Lower leg skin (tissue), 4 donors: ENCODE results near the gene ERMP1. TPM values are rescaled to one million over a fixed set of nuclear protein-coding genes. Genes with fewer than 3 reads are reported as not detected.

Experiments used
- DNase-seq, 2 donors: peaks; one replicate each; pipeline ENCODE4 v3.0.0-alpha.2; 2019; ENCODE audit warnings: low spot score in 2 of 2
- H3K4me3 ChIP-seq: fragments of 200-600 bp; sonication (generic); 2 replicates; pipeline ENCODE4 v1.5.1; 2017; ENCODE audit warnings: mild to moderate bottlenecking, low read depth; ENCODE audit not compliant: poor library complexity, severe bottlenecking
- CTCF ChIP-seq, 3 donors: fragments of 450-650 bp; IDR thresholded peaks; one replicate each; pipeline ENCODE4 v1.5.1; 2016; ENCODE audit warnings: antibody characterized with exemption in 3 of 3, mild to moderate bottlenecking in 3 of 3, moderate library complexity in 2 of 3
- POLR2A ChIP-seq, 2 donors: fragments of 450-650 bp; IDR thresholded peaks; one replicate each; pipeline ENCODE4 v1.6.1; 2016 to 2017; ENCODE audit warnings: antibody characterized with exemption in 2 of 2, mild to moderate bottlenecking in 1 of 2, moderate library complexity in 1 of 2
- WGBS, 2 donors: methylation state at CpG; one replicate each; pipeline ENCODE4 v1.1.5; 2018; 5-methylcytosine and 5-hydroxymethylcytosine counted together
- intact Hi-C: fragments of 100-400 bp; cut with DNase I; formaldehyde crosslinking; loops from one replicate; pipeline ENCODE4 v1.15.0; 2023; ENCODE audit warnings: low total_unique reads
- total RNA-seq, 4 donors: library from RNA; depleted of rRNA; stranded (reverse); fragments of >200 nt; gene quantifications; one replicate each; pipeline ENCODE4 v1.1.0, GENCODE V29; 2016

Gene ERMP1
- total RNA-seq, 4 donors from 2014 or later: 16.4 to 24.6 (median 21.7) TPM

GRCh38 chr9:5825895-5826622, 6.9 kb downstream of the ERMP1 start:
- DNase-seq: no peak
- H3K4me3 ChIP-seq: no peak overlapping the region
- TF ChIP-seq POLR2A (IDR thresholded peaks at IDR 0.05): no peak
- intact Hi-C loops: no loop called here
- 91 to 93% methylated on average over 2 of the region's 2 CpGs for WGBS, 2 donors

- TF ChIP-seq CTCF (IDR thresholded peaks at IDR 0.05) (no peak), POLR2A (IDR thresholded peaks at IDR 0.05) (no peak)
- H3K4me3 ChIP-seq: no peak overlapping the region
- intact Hi-C loops: no loop called here
- DNase-seq: no peak
- WGBS, 2 donors: 69 to 91% methylated on average over 1 of the region's 1 CpG
Measured at GRCh38 chr9:5825223-5825622, 7.7 kb downstream of the ERMP1 start.

DNA sequence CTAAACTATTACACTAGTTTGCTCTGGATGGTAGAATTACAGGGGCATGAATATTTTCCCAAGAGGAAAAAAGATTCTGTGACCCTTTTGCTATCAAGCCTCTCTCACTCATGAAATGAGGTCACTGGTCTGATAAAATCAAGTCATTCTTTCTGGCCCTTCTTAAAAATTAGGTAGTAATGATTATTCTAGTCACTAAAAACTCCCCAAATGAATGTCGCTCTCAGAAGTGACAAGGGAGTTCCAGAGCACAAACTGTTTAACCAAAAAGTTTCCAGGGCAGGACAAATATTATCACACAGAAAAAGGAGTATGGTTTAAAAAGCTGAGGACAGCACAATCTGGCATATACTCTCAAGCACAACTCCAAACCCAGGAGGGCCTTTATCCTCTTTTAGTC, 12.5 kb downstream of the ERMP1 start:
- intact Hi-C loops: no loop called here
- TF ChIP-seq POLR2A (IDR thresholded peaks at IDR 0.05) (no peak), CTCF (IDR thresholded peaks at IDR 0.05) (no peak)
- DNase-seq: no peak
- WGBS, 2 donors: 81 to 97% methylated on average over 1 of the region's 1 CpG
- H3K4me3 ChIP-seq: no peak overlapping the region

- TF ChIP-seq POLR2A (IDR thresholded peaks at IDR 0.05): no peak
- H3K4me3 ChIP-seq: no peak overlapping the region
- 94% methylated on average over 6 of the region's 6 CpGs for WGBS, 2 donors
- intact Hi-C loops: no loop called here
- no peak for DNase-seq
Measured at GRCh38 chr9:5819174-5819573, 13.7 kb downstream of the ERMP1 start.

DNA sequence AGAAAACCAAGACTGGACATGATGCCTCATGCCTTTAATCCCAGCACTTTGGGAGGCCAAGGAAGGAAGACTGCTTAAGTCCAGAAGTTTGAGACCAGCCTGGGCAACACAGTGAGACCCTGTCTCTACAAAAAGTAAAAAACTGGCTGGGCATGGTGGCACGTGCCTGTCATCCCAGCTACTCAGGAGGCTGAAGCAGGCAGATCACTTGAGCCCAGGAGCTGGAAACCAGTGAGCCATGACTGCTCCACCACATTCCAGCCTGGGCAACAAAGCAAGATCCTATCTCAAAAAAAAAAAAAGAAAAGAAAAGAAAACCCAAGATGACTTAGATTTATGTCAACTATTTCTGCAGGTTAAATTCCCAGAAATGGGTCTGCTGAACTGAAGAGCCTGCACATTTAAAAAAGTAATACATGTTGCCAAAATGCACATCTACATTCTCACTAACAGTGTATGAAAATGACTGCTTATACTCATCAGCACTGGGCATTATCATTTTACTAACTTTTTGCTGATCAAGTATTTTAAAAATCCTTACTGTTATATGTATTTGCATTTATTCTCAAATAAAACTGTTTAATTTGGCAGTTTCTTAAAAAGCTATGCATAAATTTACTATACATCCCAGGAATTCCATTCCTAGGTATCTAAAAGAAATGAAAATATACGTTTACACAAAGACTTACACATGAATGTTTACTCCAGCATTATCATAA, 14.3 kb downstream of the ERMP1 start:
- no peak for TF ChIP-seq CTCF (IDR thresholded peaks at IDR 0.05)
- no peak for TF ChIP-seq POLR2A (IDR thresholded peaks at IDR 0.05)
- no peak for DNase-seq
- intact Hi-C loops: no loop called here
- 89 to 96% methylated on average over 2 of the region's 2 CpGs for WGBS, 2 donors
- no peak overlapping the region for H3K4me3 ChIP-seq

GRCh38 chr9:5817862-5818261, 15.1 kb downstream of the ERMP1 start:
- no peak for DNase-seq
- intact Hi-C loops: no loop called here
- no peak overlapping the region for H3K4me3 ChIP-seq
- no peak for TF ChIP-seq POLR2A (IDR thresholded peaks at IDR 0.05)
- TF ChIP-seq CTCF (IDR thresholded peaks at IDR 0.05): no peak
- WGBS, 2 donors: 86 to 88% methylated on average over 3 of the region's 3 CpGs
